ENCODE measurements around the gene CREM.

CREM gene

DNA sequence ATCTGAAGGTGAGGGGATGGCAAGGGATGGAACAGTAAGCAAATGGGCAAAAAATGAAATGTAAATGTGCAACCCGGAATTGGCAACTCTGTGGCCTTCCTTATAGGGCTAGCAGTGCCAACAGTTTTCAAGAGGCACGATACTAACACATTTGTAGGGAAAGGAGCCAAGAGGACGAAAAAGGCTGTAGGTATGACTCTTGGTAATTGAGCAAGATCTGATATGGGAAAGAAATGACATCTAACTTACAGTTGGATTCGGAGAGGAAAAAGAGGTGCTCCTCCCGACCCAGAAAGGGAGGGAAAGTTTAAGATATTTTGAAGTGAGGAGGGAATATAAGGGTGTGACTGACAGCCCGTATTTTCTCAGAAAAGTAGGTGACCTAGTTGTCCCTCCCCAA, 2.1 kb upstream of the CREM start:
- DNase-seq (ENCODE audit: low read depth) = no peak
- TF ChIP-seq, protein P1, sequence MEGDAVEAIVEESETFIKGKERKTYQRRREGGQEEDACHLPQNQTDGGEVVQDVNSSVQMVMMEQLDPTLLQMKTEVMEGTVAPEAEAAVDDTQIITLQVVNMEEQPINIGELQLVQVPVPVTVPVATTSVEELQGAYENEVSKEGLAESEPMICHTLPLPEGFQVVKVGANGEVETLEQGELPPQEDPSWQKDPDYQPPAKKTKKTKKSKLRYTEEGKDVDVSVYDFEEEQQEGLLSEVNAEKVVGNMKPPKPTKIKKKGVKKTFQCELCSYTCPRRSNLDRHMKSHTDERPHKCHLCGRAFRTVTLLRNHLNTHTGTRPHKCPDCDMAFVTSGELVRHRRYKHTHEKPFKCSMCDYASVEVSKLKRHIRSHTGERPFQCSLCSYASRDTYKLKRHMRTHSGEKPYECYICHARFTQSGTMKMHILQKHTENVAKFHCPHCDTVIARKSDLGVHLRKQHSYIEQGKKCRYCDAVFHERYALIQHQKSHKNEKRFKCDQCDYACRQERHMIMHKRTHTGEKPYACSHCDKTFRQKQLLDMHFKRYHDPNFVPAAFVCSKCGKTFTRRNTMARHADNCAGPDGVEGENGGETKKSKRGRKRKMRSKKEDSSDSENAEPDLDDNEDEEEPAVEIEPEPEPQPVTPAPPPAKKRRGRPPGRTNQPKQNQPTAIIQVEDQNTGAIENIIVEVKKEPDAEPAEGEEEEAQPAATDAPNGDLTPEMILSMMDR (conservative IDR thresholded peaks at IDR 0.05; ENCODE audit: low read depth, low read length) = no peak
- no peak overlapping the region for H3K4me3 ChIP-seq (ENCODE audit: low read depth, low read length)

DNA sequence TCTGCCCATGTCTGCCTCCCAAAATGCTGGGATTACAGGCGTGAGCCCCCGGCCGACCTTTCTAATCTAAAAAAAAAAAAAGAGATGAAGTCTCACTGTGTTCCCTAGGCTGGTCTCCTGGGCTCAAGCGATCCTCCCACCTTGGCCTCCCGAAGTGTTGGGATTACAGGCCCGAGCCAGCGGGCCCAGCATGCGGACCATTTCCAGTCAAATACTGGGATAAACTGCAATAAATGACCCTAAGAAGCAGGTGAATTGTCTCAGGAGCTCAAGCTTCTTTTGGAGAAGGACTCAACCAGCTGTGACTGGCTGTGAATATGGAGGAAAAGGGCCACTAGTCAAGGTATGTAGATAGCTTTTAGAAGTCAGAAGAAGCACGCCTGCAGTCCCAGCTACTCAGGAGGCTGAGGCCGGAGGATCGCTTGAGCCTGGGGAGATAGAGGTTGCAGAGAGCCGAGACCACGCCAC, 550 bp upstream of the CREM start:
- TF ChIP-seq, protein P1 (conservative IDR thresholded peaks at IDR 0.05; ENCODE audit: low read depth, low read length) = no peak
- no peak for DNase-seq (ENCODE audit: low read depth)
- peak overlapping the region; percentile 85 for H3K4me3 ChIP-seq (ENCODE audit: low read depth, low read length)

DNA sequence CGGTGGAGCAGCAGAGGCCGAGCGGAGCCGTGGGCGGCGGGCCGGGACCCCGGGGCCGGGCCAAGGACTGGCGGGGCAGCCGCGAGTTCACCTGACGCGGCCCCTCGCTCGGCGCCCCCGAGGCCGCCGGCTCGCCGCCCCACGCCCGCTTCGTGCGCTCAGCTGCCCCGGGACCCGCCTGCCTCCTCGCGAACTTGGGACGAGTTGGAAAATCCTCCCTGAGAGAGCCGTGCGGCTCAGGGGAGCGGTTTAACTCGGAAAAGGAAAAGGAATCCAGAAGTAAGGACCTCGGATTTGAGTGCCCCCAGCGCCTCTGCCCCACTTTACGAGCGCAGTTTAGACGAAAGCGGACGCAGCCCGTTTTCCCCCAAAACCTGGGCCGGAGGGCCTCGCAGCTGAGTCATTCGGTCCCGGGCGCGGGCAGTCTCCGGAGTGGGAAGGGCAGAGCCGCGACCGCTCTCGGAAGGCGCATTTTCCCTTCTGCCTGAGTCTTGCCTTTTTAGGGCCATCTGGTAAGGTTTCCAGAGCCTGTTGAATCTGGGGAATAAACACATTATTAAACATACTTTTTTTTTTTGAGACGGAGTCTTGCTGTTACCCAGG, 744 bp downstream of the CREM start:
- peak; percentile 71 for DNase-seq (ENCODE audit: low read depth)
- TF ChIP-seq, protein P1 (conservative IDR thresholded peaks at IDR 0.05; ENCODE audit: low read depth, low read length) = no peak
- H3K4me3 ChIP-seq (ENCODE audit: low read depth, low read length) = peak overlapping the region; percentile 85

DNA sequence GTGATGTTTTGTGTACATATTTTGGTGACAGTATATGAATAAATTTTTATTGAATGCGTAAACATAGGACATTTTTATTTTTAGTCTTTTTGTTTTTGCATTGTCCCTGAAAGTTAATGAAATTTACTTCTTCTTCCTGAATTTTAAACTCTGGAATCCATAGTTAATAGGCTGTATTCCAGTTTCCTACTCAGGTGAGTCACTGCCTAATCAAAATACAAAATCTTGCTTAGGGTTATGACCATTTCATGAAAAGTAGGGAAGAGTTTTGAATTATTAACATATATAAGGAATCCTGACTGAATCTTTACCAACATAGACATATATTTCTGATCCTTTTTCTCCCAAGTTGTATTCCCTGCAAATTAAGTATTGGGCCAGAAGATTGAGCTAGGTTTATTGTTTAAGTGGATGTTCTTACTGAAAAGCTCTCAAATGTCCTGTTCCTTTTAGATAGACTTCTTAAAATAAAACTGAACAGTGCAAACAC, 2.6 kb downstream of the CREM start:
- TF ChIP-seq, protein P1 (conservative IDR thresholded peaks at IDR 0.05; ENCODE audit: low read depth, low read length) = no peak
- H3K4me3 ChIP-seq (ENCODE audit: low read depth, low read length) = no peak overlapping the region
- DNase-seq (ENCODE audit: low read depth) = no peak

DNA sequence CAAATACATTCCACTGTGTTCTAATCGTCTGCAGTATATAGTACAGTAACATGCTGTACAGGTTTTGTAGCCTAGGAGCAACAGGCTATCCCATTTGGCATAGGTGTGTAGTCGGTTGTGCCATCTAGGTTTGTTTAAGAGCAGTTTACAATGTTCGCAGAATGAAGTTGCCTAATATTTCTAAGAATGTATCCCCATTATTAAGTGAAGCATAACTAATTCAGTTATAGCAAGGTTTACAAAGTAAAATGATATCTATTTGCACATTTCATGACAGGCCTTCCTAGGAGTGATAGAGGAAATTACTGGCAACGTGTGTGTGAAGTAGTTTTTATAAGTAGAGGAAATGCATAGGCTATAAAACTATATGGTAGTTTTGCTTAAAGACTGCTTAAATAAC, 4.0 kb downstream of the CREM start:
- DNase-seq (ENCODE audit: low read depth) = no peak
- H3K4me3 ChIP-seq (ENCODE audit: low read depth, low read length) = no peak overlapping the region
- TF ChIP-seq, protein P1 (conservative IDR thresholded peaks at IDR 0.05; ENCODE audit: low read depth, low read length) = no peak

DNA sequence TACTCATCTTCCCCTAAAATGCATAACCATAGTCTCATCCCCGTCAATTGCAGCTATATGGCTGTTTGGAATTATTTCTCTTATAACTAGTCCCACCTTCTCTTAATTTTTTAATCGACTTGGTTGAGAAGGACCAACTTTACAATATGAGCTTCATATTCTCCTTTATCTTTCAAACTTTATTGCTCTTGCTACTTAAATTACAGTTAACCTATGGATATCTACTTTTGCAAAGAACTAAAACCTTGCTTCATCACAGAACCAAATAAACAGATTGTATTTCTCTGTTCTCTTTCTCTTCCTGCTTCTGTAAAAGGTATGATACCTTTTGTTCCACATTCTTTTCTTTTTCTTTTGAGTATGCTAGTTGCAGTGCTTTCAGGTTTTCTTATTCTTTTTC, 6.1 kb downstream of the CREM start:
- no peak for DNase-seq (ENCODE audit: low read depth)
- no peak overlapping the region for H3K4me3 ChIP-seq (ENCODE audit: low read depth, low read length)
- TF ChIP-seq, protein P1 (conservative IDR thresholded peaks at IDR 0.05; ENCODE audit: low read depth, low read length) = no peak

DNA sequence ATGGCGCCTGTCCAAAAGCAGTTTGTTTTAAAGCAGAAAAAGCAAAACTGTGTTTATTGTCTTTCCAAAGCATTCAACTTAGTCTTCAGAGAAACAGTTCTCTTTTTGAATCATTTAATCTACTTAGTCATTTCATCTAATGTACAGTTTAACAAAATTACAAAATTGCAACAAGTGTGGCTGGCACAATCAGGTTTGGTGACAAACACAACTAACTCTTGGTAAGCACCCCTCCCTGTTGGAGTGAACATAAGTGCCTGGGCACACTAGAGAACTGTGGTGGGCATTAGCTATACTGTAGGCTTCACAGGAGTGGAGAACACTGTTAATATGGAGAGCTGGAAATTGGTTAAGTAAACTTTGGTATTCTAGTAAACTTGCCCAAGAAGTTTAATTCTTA, 6.9 kb downstream of the CREM start:
- TF ChIP-seq, protein P1 (conservative IDR thresholded peaks at IDR 0.05; ENCODE audit: low read depth, low read length) = no peak
- no peak overlapping the region for H3K4me3 ChIP-seq (ENCODE audit: low read depth, low read length)
- DNase-seq (ENCODE audit: low read depth) = no peak
